GM12878 (cell line): Measurements from ENCODE around the gene ZNF436. TPM values are rescaled to one million over a fixed set of nuclear protein-coding genes. Genes with fewer than 3 reads are reported as not detected.

Source experiments
- ATAC-seq: fragments of 200-7000 bp; cut with Tn5 transposase; 3 replicates; pipeline ENCODE4 v1.9.1; 2020; ENCODE audit warnings: mild to moderate bottlenecking, moderate library complexity
- BruUV-seq: library from RNA; stranded (reverse); fragments of 400-500 nt; replicated peaks from 2 replicates; lab custom pipeline; 2021; lab: Mats Ljungman, UMichigan
- CTCF ChIA-PET: fragments of 300-600 bp; sonication (Branson Sonifier 250); formaldehyde crosslinking; extraction: SDS; loops from one replicate; lab custom pipeline; 2021; ENCODE audit warnings: inconsistent platforms; lab: Yijun Ruan, JAX
- POLR2A ChIA-PET: fragments of 350-600 bp; formaldehyde crosslinking; extraction: SDS; loops from one replicate; lab custom pipeline; 2021; ENCODE audit warnings: inconsistent platforms; lab: Charles Lee
- RAD21 ChIA-PET: fragments of 300-600 bp; sonication (Branson Sonifier 250); formaldehyde crosslinking; loops from one replicate; lab custom pipeline; 2023; ENCODE audit warnings: antibody characterized with exemption; ENCODE audit not compliant: unreplicated experiment; lab: Charles Lee
- SMC1A ChIA-PET: fragments of 300-600 bp; sonication (Branson Sonifier 250); formaldehyde crosslinking; loops from one replicate; lab custom pipeline; 2023; ENCODE audit not compliant: unreplicated experiment, uncharacterized antibody; lab: Charles Lee
- DNase-seq: peaks from one replicate; pipeline ENCODE4 v3.0.0-alpha.2; 2011; ENCODE audit warnings: low read depth, low spot score
- FAIRE-seq: peaks from 3 replicates; lab custom pipeline; 2011; peaks lifted over from hg19 to GRCh38; lab: Jason Lieb, UNC
- H2AFZ ChIP-seq: 2 replicates; pipeline ENCODE4 v1.6.0; 2011; ENCODE audit warnings: low read depth, low read length, control low read depth; ENCODE audit not compliant: control insufficient read depth
- H3K27ac ChIP-seq: 2 replicates; pipeline ENCODE4 v1.5.1; 2011; ENCODE audit warnings: control low read depth; ENCODE audit not compliant: control insufficient read depth, insufficient read depth
- H3K27me3 ChIP-seq, 2 experiments: replicated peaks in 1 of 2; 2 replicates each; pipeline versions ENCODE4 v1.6.0 to v1.6.1; 2011; ENCODE audit warnings: low read length in 1 of 2; ENCODE audit not compliant: control insufficient read depth in 2 of 2, insufficient read depth in 2 of 2
- H3K36me3 ChIP-seq, 2 experiments: 2 replicates each; pipeline ENCODE4 v1.5.1; 2011; ENCODE audit warnings: low read length in 1 of 2; ENCODE audit not compliant: control insufficient read depth in 2 of 2, insufficient read depth in 2 of 2
- H3K4me1 ChIP-seq: 2 replicates; pipeline ENCODE4 v1.6.1; 2011; ENCODE audit warnings: mild to moderate bottlenecking, low read length, moderate library complexity, mixed read lengths; ENCODE audit not compliant: control insufficient read depth, insufficient read depth
- H3K4me2 ChIP-seq: 2 replicates; pipeline ENCODE4 v1.6.0; 2011; ENCODE audit warnings: control low read depth; ENCODE audit not compliant: control insufficient read depth, insufficient read depth
- H3K4me3 ChIP-seq: fragments of 200-600 bp; sonication (generic); 2 replicates; pipeline ENCODE4 v1.5.1; 2016
- H3K79me2 ChIP-seq: 2 replicates; pipeline ENCODE4 v1.6.0; 2011; ENCODE audit warnings: low read length; ENCODE audit not compliant: control insufficient read depth, insufficient read depth
- H3K9ac ChIP-seq: 2 replicates; pipeline ENCODE4 v1.8.0; 2011; ENCODE audit warnings: low read length, control low read depth, mixed read lengths; ENCODE audit not compliant: control insufficient read depth, insufficient read depth
- H3K9me3 ChIP-seq: replicated peaks from 3 replicates; pipeline ENCODE4 v1.5.1; 2011; ENCODE audit warnings: mild to moderate bottlenecking, low read length; ENCODE audit not compliant: control insufficient read depth, insufficient read depth
- H4K20me1 ChIP-seq: 2 replicates; pipeline ENCODE4 v1.6.0; 2011; ENCODE audit not compliant: control insufficient read depth, insufficient read depth
- CHD1 ChIP-seq: IDR thresholded peaks from 2 replicates; pipeline ENCODE4 v1.6.1; 2012; ENCODE audit warnings: low read depth, low read length, improper control_type of control experiment
- FOXM1 ChIP-seq: IDR thresholded peaks from 2 replicates; pipeline ENCODE4 v1.6.1; 2012; ENCODE audit warnings: low read depth, mild to moderate bottlenecking, inconsistent platforms, low read length, moderate library complexity
- MTA3 ChIP-seq: IDR thresholded peaks from 2 replicates; pipeline ENCODE4 v1.6.1; 2012; ENCODE audit warnings: low read length, inconsistent platforms, borderline replicate concordance
- NFIC ChIP-seq: IDR thresholded peaks from 2 replicates; pipeline ENCODE4 v1.6.1; 2012; ENCODE audit warnings: low read depth, mild to moderate bottlenecking, inconsistent platforms, low read length, moderate library complexity
- PKNOX1 ChIP-seq: fragments of 450-650 bp; IDR thresholded peaks from 2 replicates; pipeline ENCODE4 v1.6.1; 2016; ENCODE audit warnings: mild to moderate bottlenecking
- RAD51 ChIP-seq: fragments of 450-650 bp; IDR thresholded peaks from 2 replicates; pipeline ENCODE4 v1.6.1; 2016; ENCODE audit warnings: moderate library complexity, mild to moderate bottlenecking, inconsistent platforms
- WRNIP1 ChIP-seq: IDR thresholded peaks from 2 replicates; pipeline ENCODE4 v1.6.1; 2011; ENCODE audit warnings: low read depth, low read length, improper control_type of control experiment, borderline replicate concordance
- WGBS: methylation state at CpG from one replicate; pipeline ENCODE4 v1.1.6; 2016; ENCODE audit warnings: low lambda C conversion rate; ENCODE audit not compliant: insufficient replicate concordance, insufficient coverage; ENCODE audit errors: missing lambda C conversion rate; 5-methylcytosine and 5-hydroxymethylcytosine counted together
- in situ Hi-C: fragments of 300-500 bp; cut with MboI; formaldehyde crosslinking; loops from 9 replicates; pipeline ENCODE4 v1.14.3; 2018; ENCODE audit warnings: mixed read lengths
- intact Hi-C: fragments of 100-400 bp; cut with micrococcal nuclease; formaldehyde crosslinking; loops from one replicate; pipeline ENCODE4 v1.14.2; 2022; ENCODE audit not compliant: unreplicated experiment
- polyA plus RNA-seq, 11 experiments: library from polyadenylated mRNA; depleted of rRNA in 4 of 11; unstranded in 6 of 11; stranded (reverse) in 5 of 11; fragments of >200 nt; fragmentation: Nextera tagmentation in 4 of 11; fragmentation: Illumina TruSeq in 1 of 11; extraction: Ambion mirVana in 4 of 11; extraction: Trizol in 1 of 11; gene quantifications; 1 replicate in 1 of 11; 2 replicates in 10 of 11; pipeline versions ENCODE4 v1.2.1 to v1.2.3, GENCODE V29; 2011 to 2016; ENCODE audit warnings: inconsistent platforms in 2 of 11, missing spikeins in 2 of 11, low read depth in 1 of 11
- total RNA-seq, 4 experiments: library from RNA; depleted of rRNA in 3 of 4; stranded (reverse); fragments of >200 nt in 3 of 4; fragmentation: Illumina TruSeq in 1 of 4; extraction: Trizol in 1 of 4; gene quantifications; 2 replicates each; pipeline versions ENCODE4 v1.2.1 to v1.2.3, GENCODE V29; 2013 to 2021

The ZNF436 gene
- total and polyA plus RNA-seq, 10 of the 15 experiments (the other 5 are each of a cell fraction or from before 2014, with no cell fraction given): 0.85 to 4.7 (median 3.0) TPM

- TF ChIP-seq PKNOX1 (no peak), CHD1 (no peak), FOXM1 (no peak), RAD51 (no peak)
Measured at GRCh38 chr1:23337869-23338268, 31.8 kb downstream of the ZNF436 start (continued).

GRCh38 chr1:23331713-23332112 is 37.9 kb downstream of the ZNF436 start:
- Histone ChIP-seq H3K9ac (no peak overlapping the region), H3K27me3 (no peaks in the 10 kb centered on the region), H3K79me2 (peaks cover 13% of the 10 kb centered on the region), H4K20me1 (no peaks in the 10 kb centered on the region), H3K4me2 (no peak overlapping the region), H3K9me3 (no peaks in the 10 kb centered on the region)
- FAIRE-seq: no peak
- RAD21 ChIA-PET: no interaction called here
- TF ChIP-seq WRNIP1: no peak
- no peak for TF ChIP-seq FOXM1
- no peak for TF ChIP-seq NFIC
- TF ChIP-seq MTA3: no peak
- TF ChIP-seq, all 136 proteins: peak for 0
- H3K27ac ChIP-seq: no peak overlapping the region
- ChIA-PET SMC1A (no interaction called here), POLR2A (interaction anchor here (0.7 to 0.8 kb wide), 2 partner anchors 14 to 67 kb away, joined by 3 read pairs; no protein-coding TSS in a partner anchor), CTCF (no interaction called here)
- no TSS peak for BruUV-seq
- WGBS: 90% methylated on average over 8 of the region's 8 CpGs
- no peaks in the 10 kb centered on the region for H3K4me1 ChIP-seq
- no peak overlapping the region for H2AFZ ChIP-seq
- DNase-seq (no peak), ATAC-seq (no peak)
- H3K4me3 ChIP-seq: no peak overlapping the region
- in situ Hi-C loops: no loop called here
- peaks cover 6 to 56% of the 10 kb centered on the region in 2 experiments for H3K36me3 ChIP-seq
- intact Hi-C loops: no loop called here
